BE2C (cell line): ENCODE measurements around the gene VPS39.

Experiments used
- DNase-seq: peaks from one replicate; pipeline ENCODE4 v3.0.0-alpha.2; 2020
- H3K27me3 ChIP-seq: fragments of 250-450 bp; sonication (Bioruptor Pico); 2 replicates; pipeline ENCODE4 v1.5.1; 2020; ENCODE audit warnings: mild to moderate bottlenecking
- H3K36me3 ChIP-seq: fragments of 250-450 bp; sonication (Bioruptor Pico); 2 replicates; pipeline ENCODE4 v1.5.1; 2020; ENCODE audit warnings: mild to moderate bottlenecking
- H3K4me1 ChIP-seq: fragments of 250-450 bp; sonication (Bioruptor Pico); 2 replicates; pipeline ENCODE4 v1.5.1; 2020
- H3K4me3 ChIP-seq: 2 replicates; pipeline ENCODE4 v1.5.1; 2011; ENCODE audit warnings: low read depth, low read length
- H3K9me3 ChIP-seq: fragments of 250-450 bp; sonication (Bioruptor Pico); 2 replicates; pipeline ENCODE4 v1.5.1; 2020
- TF ChIP-seq, protein P1 (sequence below): IDR thresholded peaks from 2 replicates; pipeline ENCODE4 v1.5.1; 2012; ENCODE audit warnings: mild to moderate bottlenecking, low read depth, low read length

Gene VPS39

GRCh38 chr15:42108806-42109205 lies 99.3 kb downstream of the VPS39 start:
- TF ChIP-seq, protein P1, sequence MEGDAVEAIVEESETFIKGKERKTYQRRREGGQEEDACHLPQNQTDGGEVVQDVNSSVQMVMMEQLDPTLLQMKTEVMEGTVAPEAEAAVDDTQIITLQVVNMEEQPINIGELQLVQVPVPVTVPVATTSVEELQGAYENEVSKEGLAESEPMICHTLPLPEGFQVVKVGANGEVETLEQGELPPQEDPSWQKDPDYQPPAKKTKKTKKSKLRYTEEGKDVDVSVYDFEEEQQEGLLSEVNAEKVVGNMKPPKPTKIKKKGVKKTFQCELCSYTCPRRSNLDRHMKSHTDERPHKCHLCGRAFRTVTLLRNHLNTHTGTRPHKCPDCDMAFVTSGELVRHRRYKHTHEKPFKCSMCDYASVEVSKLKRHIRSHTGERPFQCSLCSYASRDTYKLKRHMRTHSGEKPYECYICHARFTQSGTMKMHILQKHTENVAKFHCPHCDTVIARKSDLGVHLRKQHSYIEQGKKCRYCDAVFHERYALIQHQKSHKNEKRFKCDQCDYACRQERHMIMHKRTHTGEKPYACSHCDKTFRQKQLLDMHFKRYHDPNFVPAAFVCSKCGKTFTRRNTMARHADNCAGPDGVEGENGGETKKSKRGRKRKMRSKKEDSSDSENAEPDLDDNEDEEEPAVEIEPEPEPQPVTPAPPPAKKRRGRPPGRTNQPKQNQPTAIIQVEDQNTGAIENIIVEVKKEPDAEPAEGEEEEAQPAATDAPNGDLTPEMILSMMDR, result no peak
- no peaks in the 10 kb centered on the region; the same call in 1 of the 2 replicates for H3K4me1 ChIP-seq
- no peaks in the 10 kb centered on the region for H3K36me3 ChIP-seq
- H3K9me3 ChIP-seq, result no peaks in the 10 kb centered on the region
- H3K27me3 ChIP-seq, result no peaks in the 10 kb centered on the region
- no peak for DNase-seq
- no peak overlapping the region for H3K4me3 ChIP-seq
